H9 (cell line): ENCODE measurements around the gene LSM7. TPM values are rescaled to one million over a fixed set of nuclear protein-coding genes. Genes with fewer than 3 reads are reported as not detected.

Source experiments
- DNase-seq: peaks from one replicate; pipeline ENCODE4 v3.0.0-alpha.2; 2017
- H2AFZ ChIP-seq: one replicate; pipeline ENCODE4 v1.6.1; 2013; ENCODE audit warnings: mild to moderate bottlenecking, low read length, control low read depth, moderate library complexity
- H2AK5ac ChIP-seq: 2 replicates; pipeline ENCODE4 v1.6.1; 2013; ENCODE audit warnings: low read length, control low read depth, mixed read lengths; ENCODE audit not compliant: insufficient read length
- H2BK120ac ChIP-seq: one replicate; pipeline ENCODE4 v1.6.1; 2013; ENCODE audit warnings: low read depth, mild to moderate bottlenecking, low read length, control low read depth, inconsistent platforms; ENCODE audit not compliant: poor library complexity, severe bottlenecking
- H2BK12ac ChIP-seq: 2 replicates; pipeline ENCODE4 v1.6.1; 2013; ENCODE audit warnings: low read length, control low read depth, mixed read lengths, low read depth; ENCODE audit not compliant: insufficient read length
- H2BK15ac ChIP-seq: 2 replicates; pipeline ENCODE4 v1.6.1; 2013; ENCODE audit warnings: low read depth, low read length, control low read depth
- H2BK20ac ChIP-seq: one replicate; pipeline ENCODE4 v1.6.1; 2013; ENCODE audit warnings: low read depth, mild to moderate bottlenecking, low read length, control low read depth, inconsistent platforms; ENCODE audit not compliant: poor library complexity, severe bottlenecking
- H2BK5ac ChIP-seq: 2 replicates; pipeline ENCODE4 v1.6.1; 2013; ENCODE audit warnings: low read length, control low read depth, mixed read lengths; ENCODE audit not compliant: insufficient read length
- H3K14ac ChIP-seq: 2 replicates; pipeline ENCODE4 v1.6.1; 2013; ENCODE audit warnings: low read length, control low read depth; ENCODE audit not compliant: insufficient read depth
- H3K18ac ChIP-seq: 2 replicates; pipeline ENCODE4 v1.6.1; 2013; ENCODE audit warnings: low read depth, mild to moderate bottlenecking, mixed read lengths, low read length, control low read depth; ENCODE audit not compliant: insufficient read length
- H3K23ac ChIP-seq: 2 replicates; pipeline ENCODE4 v1.6.1; 2013; ENCODE audit warnings: low read length, control low read depth, mixed read lengths, low read depth; ENCODE audit not compliant: insufficient read length
- H3K23me2 ChIP-seq: 2 replicates; pipeline ENCODE4 v1.6.1; 2013; ENCODE audit warnings: low read depth, mild to moderate bottlenecking, mixed read lengths, low read length, control low read depth; ENCODE audit not compliant: insufficient read length, poor library complexity, severe bottlenecking
- H3K27ac ChIP-seq: 2 replicates; pipeline ENCODE4 v1.5.1; 2013; ENCODE audit warnings: low read length, control low read depth, mixed read lengths, low read depth; ENCODE audit not compliant: insufficient read length
- H3K27me3 ChIP-seq: 2 replicates; pipeline ENCODE4 v1.6.1; 2013; ENCODE audit warnings: low read length, control low read depth, inconsistent platforms; ENCODE audit not compliant: insufficient read depth
- H3K4ac ChIP-seq: 2 replicates; pipeline ENCODE4 v1.6.1; 2013; ENCODE audit warnings: low read depth, mild to moderate bottlenecking, control low read depth, inconsistent platforms, low read length, moderate library complexity
- H3K4me1 ChIP-seq: 2 replicates; pipeline ENCODE4 v1.6.1; 2013; ENCODE audit warnings: low read length, control low read depth, inconsistent platforms; ENCODE audit not compliant: insufficient read depth
- H3K4me2 ChIP-seq: 2 replicates; pipeline ENCODE4 v1.6.1; 2013; ENCODE audit warnings: low read length, control low read depth, mixed read lengths; ENCODE audit not compliant: insufficient read length, insufficient read depth
- H3K56ac ChIP-seq: 2 replicates; pipeline ENCODE4 v1.6.1; 2013; ENCODE audit warnings: low read depth, mild to moderate bottlenecking, mixed read lengths, low read length, control low read depth; ENCODE audit not compliant: insufficient read length
- H3K79me1 ChIP-seq: 2 replicates; pipeline ENCODE4 v1.6.1; 2013; ENCODE audit warnings: low read depth, mild to moderate bottlenecking, moderate library complexity, low read length, control low read depth, inconsistent platforms; ENCODE audit not compliant: insufficient read depth, poor library complexity, severe bottlenecking
- H3K79me2 ChIP-seq: 2 replicates; pipeline ENCODE4 v1.6.1; 2013; ENCODE audit warnings: low read length, control low read depth, inconsistent platforms; ENCODE audit not compliant: insufficient read depth
- H3K9ac ChIP-seq: 2 replicates; pipeline ENCODE4 v1.6.1; 2013; ENCODE audit warnings: low read length, control low read depth, mixed read lengths; ENCODE audit not compliant: insufficient read length; ENCODE audit errors: extremely low read depth
- H3K9me3 ChIP-seq: one replicate; pipeline ENCODE4 v1.6.1; 2013; ENCODE audit warnings: low read depth, low read length, inconsistent platforms; ENCODE audit not compliant: control insufficient read depth
- H3T11ph ChIP-seq: one replicate; pipeline ENCODE4 v1.6.1; 2013; ENCODE audit warnings: mild to moderate bottlenecking, low read length, control low read depth, inconsistent platforms
- H4K20me1 ChIP-seq: one replicate; pipeline ENCODE4 v1.6.1; 2013; ENCODE audit not compliant: control insufficient read depth, insufficient read length, insufficient read depth
- H4K5ac ChIP-seq: 2 replicates; pipeline ENCODE4 v1.6.1; 2013; ENCODE audit warnings: low read depth, mild to moderate bottlenecking, mixed read lengths, low read length, control low read depth; ENCODE audit not compliant: insufficient read length
- H4K8ac ChIP-seq: replicated peaks from 2 replicates; pipeline ENCODE4 v1.6.1; 2013; ENCODE audit warnings: low read length, control low read depth, mixed read lengths, low read depth; ENCODE audit not compliant: insufficient read length
- H4K91ac ChIP-seq: 2 replicates; pipeline ENCODE4 v1.6.1; 2013; ENCODE audit warnings: low read depth, mild to moderate bottlenecking, moderate library complexity, mixed read lengths, low read length, control low read depth; ENCODE audit not compliant: insufficient read length
- H3K27ac Mint-ChIP-seq, 3 experiments: 2 replicates in 2 of 3; 3 replicates in 1 of 3; pipeline ENCODE4 v1.8.0; 2020 to 2021; ENCODE audit warnings: mixed read lengths in 3 of 3, mild to moderate bottlenecking in 1 of 3, moderate library complexity in 1 of 3
- H3K27me3 Mint-ChIP-seq: 2 replicates; pipeline ENCODE4 v1.8.0; 2021; ENCODE audit warnings: low read depth, mild to moderate bottlenecking, moderate library complexity, mixed read lengths
- H3K36me3 Mint-ChIP-seq, 3 experiments: 2 replicates in 2 of 3; 3 replicates in 1 of 3; pipeline ENCODE4 v1.8.0; 2020 to 2021; ENCODE audit warnings: low read depth in 3 of 3, mixed read lengths in 3 of 3; ENCODE audit not compliant: insufficient read depth in 1 of 3
- H3K4me1 Mint-ChIP-seq, 2 experiments: 2 replicates each; pipeline ENCODE4 v1.8.0; 2020; ENCODE audit warnings: mixed read lengths in 2 of 2
- H3K4me3 Mint-ChIP-seq, 2 experiments: 2 replicates in 1 of 2; 3 replicates in 1 of 2; pipeline ENCODE4 v1.8.0; 2020 to 2021; ENCODE audit warnings: mild to moderate bottlenecking in 2 of 2, mixed read lengths in 2 of 2, moderate library complexity in 1 of 2
- H3K9me3 Mint-ChIP-seq, 2 experiments: 2 replicates in 1 of 2; 3 replicates in 1 of 2; pipeline ENCODE4 v1.8.0; 2020; ENCODE audit warnings: mild to moderate bottlenecking in 2 of 2, mixed read lengths in 2 of 2, moderate library complexity in 1 of 2
- CTCF ChIP-seq: fragments of 200-600 bp; sonication (generic); conservative IDR thresholded peaks from 3 replicates; pipeline ENCODE4 v1.8.0; 2021; ENCODE audit warnings: antibody characterized with exemption, mild to moderate bottlenecking
- WGBS: extraction: QIAGEN DNeasy Blood & Tissue Kit; methylation state at CpG from one replicate; pipeline ENCODE4 v1.1.7; 2013; ENCODE audit warnings: missing lambda C conversion rate, low lambda C conversion rate, mixed read lengths; ENCODE audit not compliant: insufficient read length; ENCODE audit errors: extremely low coverage; 5-methylcytosine and 5-hydroxymethylcytosine counted together
- total RNA-seq: library from RNA; stranded (reverse); gene quantifications from 2 replicates; pipeline ENCODE4 v1.2.1, GENCODE V29; 2021

The LSM7 gene
- total RNA-seq, 1 experiment from 2014 or later: 187 TPM

- peaks cover 5% of the 10 kb centered on the region in 2 experiments for H3K4me1 Mint-ChIP-seq
- Histone ChIP-seq H4K8ac (no peak overlapping the region), H3K79me2 (no peaks in the 10 kb centered on the region), H3K23me2 (no peaks in the 10 kb centered on the region), H2BK120ac (no peak overlapping the region), H3K23ac (no peak overlapping the region), H3K4me2 (no peak overlapping the region), H3K27ac (no peak overlapping the region), H3K14ac (no peak overlapping the region), H4K91ac (no peak overlapping the region), H2BK5ac (no peak overlapping the region), H4K5ac (no peak overlapping the region), H2AK5ac (no peak overlapping the region), H2AFZ (no peak overlapping the region), H3K79me1 (no peaks in the 10 kb centered on the region), H3T11ph (no peak overlapping the region), H3K9me3 (no peaks in the 10 kb centered on the region), H3K9ac (no peak overlapping the region), H4K20me1 (no peaks in the 10 kb centered on the region), H3K27me3 (no peaks in the 10 kb centered on the region; the same call in 1 of the 2 replicates), H2BK12ac (no peak overlapping the region), H3K4ac (no peak overlapping the region), H2BK20ac (no peak overlapping the region), H2BK15ac (no peak overlapping the region), H3K56ac (no peak overlapping the region), H3K18ac (no peak overlapping the region), H3K4me1 (no peaks in the 10 kb centered on the region)
- peaks cover 28% of the 10 kb centered on the region for H3K27me3 Mint-ChIP-seq
- no peaks in the 10 kb centered on the region for H3K9me3 Mint-ChIP-seq
- TF ChIP-seq CTCF: no peak
- no CpG with 5 or more reads among the region's 28 CpGs for WGBS
- no peaks in the 10 kb centered on the region for H3K36me3 Mint-ChIP-seq
- no peak overlapping the region for H3K4me3 Mint-ChIP-seq
- H3K27ac Mint-ChIP-seq: no peak overlapping the region
- DNase-seq: no peak
Measured at GRCh38 chr19:2358548-2359173, 30.3 kb upstream of the LSM7 start.
